Vagina (tissue), 2 donors: ENCODE data around the gene GBX2.

ENCODE experiments used
- CTCF ChIP-seq, 3 experiments: fragments of 450-650 bp in 2 of 3; fragments of 200-600 bp in 1 of 3; sonication (generic) in 1 of 3; IDR thresholded peaks; one replicate each; pipeline ENCODE4 v1.5.1; 2017 to 2019; ENCODE audit warnings: antibody characterized with exemption in 3 of 3, mild to moderate bottlenecking in 2 of 3, moderate library complexity in 2 of 3
- POLR2A ChIP-seq, 2 donors: fragments of 450-650 bp; IDR thresholded peaks; one replicate each; pipeline ENCODE4 v1.6.1; 2017; ENCODE audit warnings: antibody characterized with exemption in 2 of 2, mild to moderate bottlenecking in 2 of 2, moderate library complexity in 2 of 2
- POLR2AphosphoS5 ChIP-seq, 2 donors: sonication (generic); formaldehyde crosslinking; IDR thresholded peaks; one replicate each; pipeline ENCODE4 v1.9.0; 2017; ENCODE audit warnings: antibody characterized with exemption in 2 of 2, mild to moderate bottlenecking in 2 of 2, low read depth in 1 of 2; ENCODE audit not compliant: insufficient read depth in 1 of 2

DNA sequence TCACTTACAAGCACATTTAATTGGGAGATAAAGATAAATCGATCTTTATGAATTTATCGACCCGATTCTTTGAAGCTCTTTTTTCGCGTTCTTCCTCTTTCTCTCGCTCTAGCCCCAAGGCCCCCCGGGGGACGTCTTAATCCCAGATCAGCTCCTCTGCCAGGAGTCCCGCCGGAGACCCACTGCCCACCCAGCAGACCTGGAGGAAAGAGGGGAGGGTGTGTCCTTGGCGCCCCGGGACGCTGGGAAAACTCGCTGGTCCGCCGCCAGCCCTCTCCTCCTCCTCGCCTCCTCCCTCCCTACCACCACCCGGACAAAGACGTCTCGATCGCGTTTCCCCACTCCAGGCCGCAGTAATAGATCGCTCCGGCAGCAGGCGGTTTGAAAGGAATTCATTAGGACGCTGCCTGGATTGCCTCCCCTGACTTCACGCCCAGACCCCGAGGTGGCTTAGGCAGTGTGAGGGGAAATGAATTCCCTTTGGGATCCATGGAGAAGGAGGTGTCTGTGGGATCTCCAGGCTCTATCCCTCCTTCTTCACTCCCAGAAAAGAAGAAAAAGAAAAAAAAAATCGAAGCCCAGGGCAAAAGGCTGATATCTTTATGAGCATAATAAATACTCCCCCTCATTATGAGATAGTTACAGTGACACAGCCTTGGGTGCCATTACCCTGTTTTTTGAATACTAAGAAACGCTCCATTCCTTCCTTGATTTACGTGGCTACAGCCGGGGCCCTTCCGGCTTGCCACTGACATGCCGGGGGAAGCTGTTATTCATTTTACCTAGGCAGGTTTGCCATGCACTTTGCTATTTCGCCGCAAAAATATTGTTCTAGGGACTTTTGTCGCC lies 1.8 kb upstream of the GBX2 start:
- TF ChIP-seq CTCF (IDR thresholded peaks at IDR 0.05) (no peak), POLR2AphosphoS5 (IDR thresholded peaks at IDR 0.05; ENCODE audit: insufficient read depth in 1 of 2, low read depth in 1 of 2) (no peak), POLR2A (IDR thresholded peaks at IDR 0.05) (no peak)
